GM23338 (cell line): ENCODE measurements around the gene RNF44. TPM values are rescaled to one million over a fixed set of nuclear protein-coding genes. Genes with fewer than 3 reads are reported as not detected.

ENCODE experiments used
- ATAC-seq: fragments of 200-7000 bp; cut with Tn5 transposase; 3 replicates; pipeline ENCODE4 v1.9.1; 2020
- DNase-seq: peaks from one replicate; pipeline ENCODE4 v3.0.0-alpha.2; 2015; ENCODE audit warnings: low spot score
- H2AFZ ChIP-seq: fragments of 200-600 bp; sonication (generic); 2 replicates; pipeline ENCODE4 v1.8.0; 2016; ENCODE audit warnings: antibody characterized with exemption, mild to moderate bottlenecking, moderate library complexity
- H3F3A ChIP-seq: fragments of 200-600 bp; sonication (generic); replicated peaks from 2 replicates; pipeline ENCODE4 v1.8.0; 2017; ENCODE audit warnings: antibody characterized with exemption, mixed run types, low read depth
- H3K27ac ChIP-seq: fragments of 200-600 bp; sonication (generic); 2 replicates; pipeline ENCODE4 v1.6.1; 2016; ENCODE audit warnings: low read depth
- H3K27me3 ChIP-seq: fragments of 200-600 bp; sonication (generic); 2 replicates; pipeline ENCODE4 v1.8.0; 2016; ENCODE audit warnings: mild to moderate bottlenecking, mixed run types, moderate library complexity; ENCODE audit not compliant: insufficient read depth
- H3K36me3 ChIP-seq: fragments of 200-600 bp; sonication (generic); 2 replicates; pipeline ENCODE4 v1.8.0; 2016; ENCODE audit warnings: mild to moderate bottlenecking; ENCODE audit not compliant: insufficient read depth
- H3K4me1 ChIP-seq: fragments of 200-600 bp; sonication (generic); 2 replicates; pipeline ENCODE4 v1.8.0; 2016; ENCODE audit warnings: mild to moderate bottlenecking, moderate library complexity; ENCODE audit not compliant: insufficient read depth
- H3K4me2 ChIP-seq: fragments of 200-600 bp; sonication (generic); 2 replicates; pipeline ENCODE4 v1.7.1; 2017; ENCODE audit warnings: mixed run types
- H3K4me3 ChIP-seq: fragments of 200-600 bp; sonication (generic); 2 replicates; pipeline ENCODE4 v1.6.1; 2016; ENCODE audit warnings: mixed run types
- H3K79me2 ChIP-seq: fragments of 200-600 bp; sonication (generic); replicated peaks from 2 replicates; pipeline ENCODE4 v1.8.0; 2017; ENCODE audit warnings: mild to moderate bottlenecking; ENCODE audit not compliant: insufficient read depth
- H3K9me2 ChIP-seq: fragments of 200-600 bp; sonication (generic); 2 replicates; pipeline ENCODE4 v1.8.0; 2017; ENCODE audit not compliant: insufficient read depth
- H4K20me1 ChIP-seq: fragments of 200-600 bp; sonication (generic); replicated peaks from 2 replicates; pipeline ENCODE4 v1.8.0; 2017; ENCODE audit warnings: mild to moderate bottlenecking; ENCODE audit not compliant: insufficient read depth
- H3K27ac Mint-ChIP-seq: 2 replicates; pipeline ENCODE4 v1.8.0; 2020; ENCODE audit warnings: inconsistent platforms, mild to moderate bottlenecking, moderate library complexity, mixed read lengths
- H3K27me3 Mint-ChIP-seq: 3 replicates; pipeline ENCODE4 v1.8.0; 2022; ENCODE audit warnings: low read depth, mild to moderate bottlenecking, moderate library complexity, mixed read lengths, inconsistent platforms; ENCODE audit not compliant: insufficient read depth, poor library complexity
- H3K36me3 Mint-ChIP-seq: 3 replicates; pipeline ENCODE4 v1.8.0; 2021; ENCODE audit warnings: low read depth, mild to moderate bottlenecking, inconsistent platforms, moderate library complexity, mixed read lengths
- H3K4me1 Mint-ChIP-seq: 3 replicates; pipeline ENCODE4 v1.8.0; 2020; ENCODE audit warnings: mild to moderate bottlenecking, inconsistent platforms, mixed read lengths
- H3K4me3 Mint-ChIP-seq: 3 replicates; pipeline ENCODE4 v1.8.0; 2021; ENCODE audit warnings: moderate library complexity, mild to moderate bottlenecking, inconsistent platforms, mixed read lengths
- H3K9me3 Mint-ChIP-seq: 3 replicates; pipeline ENCODE4 v1.8.0; 2020; ENCODE audit warnings: moderate library complexity, mild to moderate bottlenecking, inconsistent platforms, mixed read lengths
- CREB1 ChIP-seq: fragments of 250-450 bp; sonication (Bioruptor Pico); IDR thresholded peaks from 2 replicates; pipeline ENCODE4 v1.5.0; 2020; ENCODE audit warnings: low read depth, mild to moderate bottlenecking, moderate library complexity
- EZH2 ChIP-seq: fragments of 200-600 bp; sonication (generic); IDR thresholded peaks from one replicate; pipeline ENCODE4 v1.8.0; 2017; ENCODE audit warnings: antibody characterized with exemption, mild to moderate bottlenecking, low read depth; ENCODE audit not compliant: unreplicated experiment
- JUNB ChIP-seq: IDR thresholded peaks from one replicate; pipeline ENCODE4 v1.6.1; 2016; ENCODE audit warnings: antibody characterized with exemption; ENCODE audit not compliant: unreplicated experiment
- NANOG ChIP-seq: IDR thresholded peaks from 2 replicates; pipeline ENCODE4 v1.6.1; 2016; ENCODE audit warnings: antibody characterized with exemption, borderline replicate concordance
- POLR2AphosphoS5 ChIP-seq: IDR thresholded peaks from 2 replicates; pipeline ENCODE4 v1.6.1; 2016; ENCODE audit warnings: antibody characterized with exemption, low read depth
- ZNF114 ChIP-seq: fragments of 250-450 bp; sonication (Bioruptor Pico); IDR thresholded peaks from 2 replicates; pipeline ENCODE4 v1.5.0; 2020; ENCODE audit warnings: mild to moderate bottlenecking, moderate library complexity
- long read RNA-seq: library from polyadenylated mRNA; unstranded; transcript quantifications from one replicate; pipeline ENCODE4 v2.0.0, GENCODE V29; 2020; ENCODE audit not compliant: unreplicated experiment
- polyA plus RNA-seq: library from polyadenylated mRNA; unstranded; fragments of >200 nt; fragmentation: Nextera tagmentation; extraction: Ambion mirVana; gene quantifications from 2 replicates; pipeline ENCODE4 v1.2.1, GENCODE V29; 2016
- total RNA-seq: library from RNA; depleted of rRNA; stranded (reverse); fragments of >200 nt; shearing (Covaris generic); gene quantifications from 2 replicates; pipeline ENCODE4 v1.2.3, GENCODE V29; 2014; rRNA removed
- TF ChIP-seq, protein P1 (sequence below): fragments of 250-450 bp; sonication (Bioruptor Pico); IDR thresholded peaks from 2 replicates; pipeline ENCODE4 v1.5.0; 2020; ENCODE audit warnings: mild to moderate bottlenecking, moderate library complexity

RNF44 gene
- 78.5 and 104 TPM in 2 replicates for total RNA-seq
- 56.7 and 59.3 TPM in 2 replicates for polyA plus RNA-seq
- long read RNA-seq, partial matches to known transcripts, result 0 of 17 reads
- long read RNA-seq, other reads (novel, unspliced or antisense), result 17 of 17 reads

- H3K27ac ChIP-seq, result peak within 1 kb of the TSS; percentile 99
- peaks cover 13% of the 10 kb centered on the region for H3F3A ChIP-seq
- H3K27me3 ChIP-seq, result no peaks in the 10 kb centered on the region
- peak within 1 kb of the TSS; percentile 74 for H3K4me3 ChIP-seq
- Mint-ChIP-seq H3K9me3 (peaks cover 2% of the 10 kb centered on the region; the same call in 1 of the 3 replicates), H3K27ac (peak within 1 kb of the TSS; percentile 100), H3K36me3 (peaks cover 32% of the 10 kb centered on the region), H3K27me3 (peaks cover 28% of the 10 kb centered on the region), H3K4me1 (peaks cover 58% of the 10 kb centered on the region), H3K4me3 (peak within 1 kb of the TSS; percentile 99)
- H3K9me2 ChIP-seq, result no peaks in the 10 kb centered on the region
- H3K4me1 ChIP-seq, result peaks cover 39% of the 10 kb centered on the region
- peak; percentile 98 for DNase-seq
- H4K20me1 ChIP-seq, result peaks cover 20% of the 10 kb centered on the region
- no peaks in the 10 kb centered on the region for H3K36me3 ChIP-seq
- peaks cover 47% of the 10 kb centered on the region for H3K79me2 ChIP-seq
- TF ChIP-seq EZH2, result no peak
- no peak for TF ChIP-seq ZNF114 (CRISPR knock-in tag)
- TF ChIP-seq CREB1 (CRISPR knock-in tag), result no peak
- TF ChIP-seq NANOG, result no peak
- TF ChIP-seq, protein P1, sequence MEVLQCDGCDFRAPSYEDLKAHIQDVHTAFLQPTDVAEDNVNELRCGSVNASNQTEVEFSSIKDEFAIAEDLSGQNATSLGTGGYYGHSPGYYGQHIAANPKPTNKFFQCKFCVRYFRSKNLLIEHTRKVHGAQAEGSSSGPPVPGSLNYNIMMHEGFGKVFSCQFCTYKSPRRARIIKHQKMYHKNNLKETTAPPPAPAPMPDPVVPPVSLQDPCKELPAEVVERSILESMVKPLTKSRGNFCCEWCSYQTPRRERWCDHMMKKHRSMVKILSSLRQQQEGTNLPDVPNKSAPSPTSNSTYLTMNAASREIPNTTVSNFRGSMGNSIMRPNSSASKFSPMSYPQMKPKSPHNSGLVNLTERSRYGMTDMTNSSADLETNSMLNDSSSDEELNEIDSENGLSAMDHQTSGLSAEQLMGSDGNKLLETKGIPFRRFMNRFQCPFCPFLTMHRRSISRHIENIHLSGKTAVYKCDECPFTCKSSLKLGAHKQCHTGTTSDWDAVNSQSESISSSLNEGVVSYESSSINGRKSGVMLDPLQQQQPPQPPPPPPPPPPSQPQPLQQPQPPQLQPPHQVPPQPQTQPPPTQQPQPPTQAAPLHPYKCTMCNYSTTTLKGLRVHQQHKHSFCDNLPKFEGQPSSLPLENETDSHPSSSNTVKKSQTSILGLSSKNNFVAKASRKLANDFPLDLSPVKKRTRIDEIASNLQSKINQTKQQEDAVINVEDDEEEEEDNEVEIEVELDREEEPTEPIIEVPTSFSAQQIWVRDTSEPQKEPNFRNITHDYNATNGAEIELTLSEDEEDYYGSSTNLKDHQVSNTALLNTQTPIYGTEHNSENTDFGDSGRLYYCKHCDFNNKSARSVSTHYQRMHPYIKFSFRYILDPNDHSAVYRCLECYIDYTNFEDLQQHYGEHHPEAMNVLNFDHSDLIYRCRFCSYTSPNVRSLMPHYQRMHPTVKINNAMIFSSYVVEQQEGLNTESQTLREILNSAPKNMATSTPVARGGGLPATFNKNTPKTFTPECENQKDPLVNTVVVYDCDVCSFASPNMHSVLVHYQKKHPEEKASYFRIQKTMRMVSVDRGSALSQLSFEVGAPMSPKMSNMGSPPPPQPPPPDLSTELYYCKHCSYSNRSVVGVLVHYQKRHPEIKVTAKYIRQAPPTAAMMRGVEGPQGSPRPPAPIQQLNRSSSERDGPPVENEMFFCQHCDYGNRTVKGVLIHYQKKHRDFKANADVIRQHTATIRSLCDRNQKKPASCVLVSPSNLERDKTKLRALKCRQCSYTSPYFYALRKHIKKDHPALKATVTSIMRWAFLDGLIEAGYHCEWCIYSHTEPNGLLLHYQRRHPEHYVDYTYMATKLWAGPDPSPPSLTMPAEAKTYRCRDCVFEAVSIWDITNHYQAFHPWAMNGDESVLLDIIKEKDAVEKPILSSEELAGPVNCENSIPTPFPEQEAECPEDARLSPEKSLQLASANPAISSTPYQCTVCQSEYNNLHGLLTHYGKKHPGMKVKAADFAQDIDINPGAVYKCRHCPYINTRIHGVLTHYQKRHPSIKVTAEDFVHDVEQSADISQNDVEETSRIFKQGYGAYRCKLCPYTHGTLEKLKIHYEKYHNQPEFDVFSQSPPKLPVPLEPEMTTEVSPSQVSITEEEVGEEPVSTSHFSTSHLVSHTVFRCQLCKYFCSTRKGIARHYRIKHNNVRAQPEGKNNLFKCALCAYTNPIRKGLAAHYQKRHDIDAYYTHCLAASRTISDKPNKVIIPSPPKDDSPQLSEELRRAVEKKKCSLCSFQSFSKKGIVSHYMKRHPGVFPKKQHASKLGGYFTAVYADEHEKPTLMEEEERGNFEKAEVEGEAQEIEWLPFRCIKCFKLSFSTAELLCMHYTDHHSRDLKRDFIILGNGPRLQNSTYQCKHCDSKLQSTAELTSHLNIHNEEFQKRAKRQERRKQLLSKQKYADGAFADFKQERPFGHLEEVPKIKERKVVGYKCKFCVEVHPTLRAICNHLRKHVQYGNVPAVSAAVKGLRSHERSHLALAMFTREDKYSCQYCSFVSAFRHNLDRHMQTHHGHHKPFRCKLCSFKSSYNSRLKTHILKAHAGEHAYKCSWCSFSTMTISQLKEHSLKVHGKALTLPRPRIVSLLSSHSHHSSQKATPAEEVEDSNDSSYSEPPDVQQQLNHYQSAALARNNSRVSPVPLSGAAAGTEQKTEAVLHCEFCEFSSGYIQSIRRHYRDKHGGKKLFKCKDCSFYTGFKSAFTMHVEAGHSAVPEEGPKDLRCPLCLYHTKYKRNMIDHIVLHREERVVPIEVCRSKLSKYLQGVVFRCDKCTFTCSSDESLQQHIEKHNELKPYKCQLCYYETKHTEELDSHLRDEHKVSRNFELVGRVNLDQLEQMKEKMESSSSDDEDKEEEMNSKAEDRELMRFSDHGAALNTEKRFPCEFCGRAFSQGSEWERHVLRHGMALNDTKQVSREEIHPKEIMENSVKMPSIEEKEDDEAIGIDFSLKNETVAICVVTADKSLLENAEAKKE (CRISPR knock-in tag), result no peak
- TF ChIP-seq JUNB, result no peak
- TF ChIP-seq POLR2AphosphoS5, result peak; percentile 47; the same call in 1 of the 2 replicates
- peak; percentile 48 for ATAC-seq
- peak within 1 kb of the TSS; percentile 98 for H3K4me2 ChIP-seq
- no peak within 1 kb of the TSS for H2AFZ ChIP-seq
Observed at GRCh38 chr5:176536902-176537553, at the start of gene RNF44. Gene RNF44, minus strand, starts transcription at chr5:176537402. Its CDS starts 4,930 bp downstream, at chr5:176532472.
